H9 (cell line): ENCODE results near the gene SPSB4. TPM values are rescaled to one million over a fixed set of nuclear protein-coding genes. Genes with fewer than 3 reads are reported as not detected.

Experiments
- DNase-seq: peaks from one replicate; pipeline ENCODE4 v3.0.0-alpha.2; 2017
- H2AFZ ChIP-seq: one replicate; pipeline ENCODE4 v1.6.1; 2013; ENCODE audit warnings: mild to moderate bottlenecking, low read length, control low read depth, moderate library complexity
- H2AK5ac ChIP-seq: 2 replicates; pipeline ENCODE4 v1.6.1; 2013; ENCODE audit warnings: low read length, control low read depth, mixed read lengths; ENCODE audit not compliant: insufficient read length
- H2BK120ac ChIP-seq: one replicate; pipeline ENCODE4 v1.6.1; 2013; ENCODE audit warnings: low read depth, mild to moderate bottlenecking, low read length, control low read depth, inconsistent platforms; ENCODE audit not compliant: poor library complexity, severe bottlenecking
- H2BK12ac ChIP-seq: 2 replicates; pipeline ENCODE4 v1.6.1; 2013; ENCODE audit warnings: low read length, control low read depth, mixed read lengths, low read depth; ENCODE audit not compliant: insufficient read length
- H2BK15ac ChIP-seq: 2 replicates; pipeline ENCODE4 v1.6.1; 2013; ENCODE audit warnings: low read depth, low read length, control low read depth
- H2BK20ac ChIP-seq: one replicate; pipeline ENCODE4 v1.6.1; 2013; ENCODE audit warnings: low read depth, mild to moderate bottlenecking, low read length, control low read depth, inconsistent platforms; ENCODE audit not compliant: poor library complexity, severe bottlenecking
- H2BK5ac ChIP-seq: 2 replicates; pipeline ENCODE4 v1.6.1; 2013; ENCODE audit warnings: low read length, control low read depth, mixed read lengths; ENCODE audit not compliant: insufficient read length
- H3K14ac ChIP-seq: 2 replicates; pipeline ENCODE4 v1.6.1; 2013; ENCODE audit warnings: low read length, control low read depth; ENCODE audit not compliant: insufficient read depth
- H3K18ac ChIP-seq: 2 replicates; pipeline ENCODE4 v1.6.1; 2013; ENCODE audit warnings: low read depth, mild to moderate bottlenecking, mixed read lengths, low read length, control low read depth; ENCODE audit not compliant: insufficient read length
- H3K23ac ChIP-seq: 2 replicates; pipeline ENCODE4 v1.6.1; 2013; ENCODE audit warnings: low read length, control low read depth, mixed read lengths, low read depth; ENCODE audit not compliant: insufficient read length
- H3K23me2 ChIP-seq: 2 replicates; pipeline ENCODE4 v1.6.1; 2013; ENCODE audit warnings: low read depth, mild to moderate bottlenecking, mixed read lengths, low read length, control low read depth; ENCODE audit not compliant: insufficient read length, poor library complexity, severe bottlenecking
- H3K27ac ChIP-seq: 2 replicates; pipeline ENCODE4 v1.5.1; 2013; ENCODE audit warnings: low read length, control low read depth, mixed read lengths, low read depth; ENCODE audit not compliant: insufficient read length
- H3K27me3 ChIP-seq: 2 replicates; pipeline ENCODE4 v1.6.1; 2013; ENCODE audit warnings: low read length, control low read depth, inconsistent platforms; ENCODE audit not compliant: insufficient read depth
- H3K4ac ChIP-seq: 2 replicates; pipeline ENCODE4 v1.6.1; 2013; ENCODE audit warnings: low read depth, mild to moderate bottlenecking, control low read depth, inconsistent platforms, low read length, moderate library complexity
- H3K4me1 ChIP-seq: 2 replicates; pipeline ENCODE4 v1.6.1; 2013; ENCODE audit warnings: low read length, control low read depth, inconsistent platforms; ENCODE audit not compliant: insufficient read depth
- H3K4me2 ChIP-seq: 2 replicates; pipeline ENCODE4 v1.6.1; 2013; ENCODE audit warnings: low read length, control low read depth, mixed read lengths; ENCODE audit not compliant: insufficient read length, insufficient read depth
- H3K56ac ChIP-seq: 2 replicates; pipeline ENCODE4 v1.6.1; 2013; ENCODE audit warnings: low read depth, mild to moderate bottlenecking, mixed read lengths, low read length, control low read depth; ENCODE audit not compliant: insufficient read length
- H3K79me1 ChIP-seq: 2 replicates; pipeline ENCODE4 v1.6.1; 2013; ENCODE audit warnings: low read depth, mild to moderate bottlenecking, moderate library complexity, low read length, control low read depth, inconsistent platforms; ENCODE audit not compliant: insufficient read depth, poor library complexity, severe bottlenecking
- H3K79me2 ChIP-seq: 2 replicates; pipeline ENCODE4 v1.6.1; 2013; ENCODE audit warnings: low read length, control low read depth, inconsistent platforms; ENCODE audit not compliant: insufficient read depth
- H3K9ac ChIP-seq: 2 replicates; pipeline ENCODE4 v1.6.1; 2013; ENCODE audit warnings: low read length, control low read depth, mixed read lengths; ENCODE audit not compliant: insufficient read length; ENCODE audit errors: extremely low read depth
- H3K9me3 ChIP-seq: one replicate; pipeline ENCODE4 v1.6.1; 2013; ENCODE audit warnings: low read depth, low read length, inconsistent platforms; ENCODE audit not compliant: control insufficient read depth
- H3T11ph ChIP-seq: one replicate; pipeline ENCODE4 v1.6.1; 2013; ENCODE audit warnings: mild to moderate bottlenecking, low read length, control low read depth, inconsistent platforms
- H4K20me1 ChIP-seq: one replicate; pipeline ENCODE4 v1.6.1; 2013; ENCODE audit not compliant: control insufficient read depth, insufficient read length, insufficient read depth
- H4K5ac ChIP-seq: 2 replicates; pipeline ENCODE4 v1.6.1; 2013; ENCODE audit warnings: low read depth, mild to moderate bottlenecking, mixed read lengths, low read length, control low read depth; ENCODE audit not compliant: insufficient read length
- H4K8ac ChIP-seq: replicated peaks from 2 replicates; pipeline ENCODE4 v1.6.1; 2013; ENCODE audit warnings: low read length, control low read depth, mixed read lengths, low read depth; ENCODE audit not compliant: insufficient read length
- H4K91ac ChIP-seq: 2 replicates; pipeline ENCODE4 v1.6.1; 2013; ENCODE audit warnings: low read depth, mild to moderate bottlenecking, moderate library complexity, mixed read lengths, low read length, control low read depth; ENCODE audit not compliant: insufficient read length
- H3K27ac Mint-ChIP-seq, 3 experiments: 2 replicates in 2 of 3; 3 replicates in 1 of 3; pipeline ENCODE4 v1.8.0; 2020 to 2021; ENCODE audit warnings: mixed read lengths in 3 of 3, mild to moderate bottlenecking in 1 of 3, moderate library complexity in 1 of 3
- H3K27me3 Mint-ChIP-seq: 2 replicates; pipeline ENCODE4 v1.8.0; 2021; ENCODE audit warnings: low read depth, mild to moderate bottlenecking, moderate library complexity, mixed read lengths
- H3K36me3 Mint-ChIP-seq, 3 experiments: 2 replicates in 2 of 3; 3 replicates in 1 of 3; pipeline ENCODE4 v1.8.0; 2020 to 2021; ENCODE audit warnings: low read depth in 3 of 3, mixed read lengths in 3 of 3; ENCODE audit not compliant: insufficient read depth in 1 of 3
- H3K4me1 Mint-ChIP-seq, 2 experiments: 2 replicates each; pipeline ENCODE4 v1.8.0; 2020; ENCODE audit warnings: mixed read lengths in 2 of 2
- H3K4me3 Mint-ChIP-seq, 2 experiments: 2 replicates in 1 of 2; 3 replicates in 1 of 2; pipeline ENCODE4 v1.8.0; 2020 to 2021; ENCODE audit warnings: mild to moderate bottlenecking in 2 of 2, mixed read lengths in 2 of 2, moderate library complexity in 1 of 2
- H3K9me3 Mint-ChIP-seq, 2 experiments: 2 replicates in 1 of 2; 3 replicates in 1 of 2; pipeline ENCODE4 v1.8.0; 2020; ENCODE audit warnings: mild to moderate bottlenecking in 2 of 2, mixed read lengths in 2 of 2, moderate library complexity in 1 of 2
- CTCF ChIP-seq: fragments of 200-600 bp; sonication (generic); conservative IDR thresholded peaks from 3 replicates; pipeline ENCODE4 v1.8.0; 2021; ENCODE audit warnings: antibody characterized with exemption, mild to moderate bottlenecking
- WGBS: extraction: QIAGEN DNeasy Blood & Tissue Kit; methylation state at CpG from one replicate; pipeline ENCODE4 v1.1.7; 2013; ENCODE audit warnings: missing lambda C conversion rate, low lambda C conversion rate, mixed read lengths; ENCODE audit not compliant: insufficient read length; ENCODE audit errors: extremely low coverage; 5-methylcytosine and 5-hydroxymethylcytosine counted together
- total RNA-seq: library from RNA; stranded (reverse); gene quantifications from 2 replicates; pipeline ENCODE4 v1.2.1, GENCODE V29; 2021

SPSB4 gene
- total RNA-seq, 1 experiment from 2014 or later: 6.2 TPM

- Histone ChIP-seq H3K4me2 (no peak overlapping the region), H2BK120ac (no peak overlapping the region), H3K4me1 (peaks cover 2% of the 10 kb centered on the region), H3K79me2 (0 out of 2 replicates have a peak, but pooled peaks cover 2% of the 10 kb centered on the region), H3K14ac (no peak overlapping the region), H3K23ac (no peak overlapping the region), H3K9ac (no peak overlapping the region), H3K23me2 (no peaks in the 10 kb centered on the region), H2BK5ac (no peak overlapping the region), H2BK12ac (no peak overlapping the region), H3K56ac (no peak overlapping the region), H4K91ac (no peak overlapping the region), H4K8ac (no peak overlapping the region), H3K4ac (no peak overlapping the region), H2AK5ac (no peak overlapping the region), H2BK20ac (no peak overlapping the region), H4K5ac (no peak overlapping the region), H3K9me3 (no peaks in the 10 kb centered on the region), H2BK15ac (no peak overlapping the region), H2AFZ (no peak overlapping the region), H3K79me1 (no peaks in the 10 kb centered on the region), H4K20me1 (no peaks in the 10 kb centered on the region), H3K18ac (no peak overlapping the region), H3K27ac (no peak overlapping the region), H3K27me3 (no peaks in the 10 kb centered on the region; the same call in 1 of the 2 replicates), H3T11ph (no peak overlapping the region)
- peak; percentile 11 for DNase-seq
- H3K27me3 Mint-ChIP-seq: peaks cover 25% of the 10 kb centered on the region
- H3K4me3 Mint-ChIP-seq: no peak overlapping the region
- H3K27ac Mint-ChIP-seq: no peak overlapping the region
- peaks cover 0 to 5% (median 1%) of the 10 kb centered on the region in 3 experiments; a peak in 5 of 7 replicates for H3K36me3 Mint-ChIP-seq
- no CpG with 5 or more reads among the region's 6 CpGs for WGBS
- H3K4me1 Mint-ChIP-seq: peaks cover 10 to 15% of the 10 kb centered on the region in 2 experiments; a peak in 3 of 4 replicates
- TF ChIP-seq CTCF: no peak
- peaks cover under 1 to 1% of the 10 kb centered on the region in 2 experiments; a peak in 1 of 5 replicates for H3K9me3 Mint-ChIP-seq
Measured at GRCh38 chr3:141064255-141064926, 13.2 kb downstream of the SPSB4 start.
